H1 (cell line): ENCODE data around the gene EHBP1.

ENCODE experiments used
- ATF3 ChIP-seq: IDR thresholded peaks from 2 replicates; pipeline ENCODE4 v1.6.1; 2011; ENCODE audit warnings: low read depth, mild to moderate bottlenecking, low read length; ENCODE audit not compliant: insufficient read depth
- CEBPB ChIP-seq: IDR thresholded peaks from 2 replicates; pipeline ENCODE4 v1.6.1; 2012; ENCODE audit warnings: low read depth, low read length
- CTCF ChIP-seq, 3 experiments: IDR thresholded peaks; 1 replicate in 2 of 3; 2 replicates in 1 of 3; pipeline versions ENCODE4 v1.5.1 to v1.6.1; 2011; ENCODE audit warnings: low read length in 3 of 3, mild to moderate bottlenecking in 3 of 3, inconsistent platforms in 2 of 3, low read depth in 1 of 3, moderate library complexity in 1 of 3; ENCODE audit not compliant: insufficient read depth in 1 of 3; ENCODE audit errors: control extremely low read depth in 1 of 3
- EP300 ChIP-seq, 2 experiments: IDR thresholded peaks; 1 replicate in 1 of 2; 2 replicates in 1 of 2; pipeline ENCODE4 v1.6.1; 2011 to 2012; ENCODE audit warnings: low read depth in 2 of 2, low read length in 2 of 2, mild to moderate bottlenecking in 2 of 2, borderline replicate concordance in 1 of 2, inconsistent platforms in 1 of 2, moderate library complexity in 1 of 2
- EZH2 ChIP-seq: fragments of 200-600 bp; sonication (generic); IDR thresholded peaks from 2 replicates; pipeline ENCODE4 v1.7.1; 2012; ENCODE audit warnings: low read depth, mild to moderate bottlenecking, moderate library complexity, low read length, inconsistent platforms; ENCODE audit not compliant: severe bottlenecking
- POLR2A ChIP-seq, 2 experiments: IDR thresholded peaks; 1 replicate in 1 of 2; 2 replicates in 1 of 2; pipeline ENCODE4 v1.6.1; 2011; ENCODE audit warnings: low read depth in 2 of 2, low read length in 2 of 2, mild to moderate bottlenecking in 2 of 2; ENCODE audit errors: control extremely low read depth in 1 of 2
- RAD21 ChIP-seq, 2 experiments: IDR thresholded peaks in 1 of 2; conservative IDR thresholded peaks in 1 of 2; 2 replicates each; pipeline ENCODE4 v1.6.1; 2011; ENCODE audit warnings: low read depth in 2 of 2, low read length in 2 of 2, improper control_type of control experiment in 1 of 2, inconsistent platforms in 1 of 2, mild to moderate bottlenecking in 1 of 2, moderate library complexity in 1 of 2
- RNF2 ChIP-seq: fragments of 200-900, 300-1000 bp; sonication (generic); IDR thresholded peaks from 2 replicates; pipeline ENCODE4 v1.7.1; 2016; ENCODE audit warnings: borderline replicate concordance, low read depth, mild to moderate bottlenecking, antibody characterized with exemption, low read length; ENCODE audit not compliant: poor library complexity, severe bottlenecking; ENCODE audit errors: missing control alignments
- RXRA ChIP-seq: IDR thresholded peaks from 2 replicates; pipeline ENCODE4 v1.6.1; 2011; ENCODE audit warnings: low read depth, mild to moderate bottlenecking, low read length, moderate library complexity; ENCODE audit not compliant: insufficient read depth
- SRF ChIP-seq: IDR thresholded peaks from 2 replicates; pipeline ENCODE4 v1.6.1; 2011; ENCODE audit warnings: mild to moderate bottlenecking, low read depth, low read length, moderate library complexity
- TAF1 ChIP-seq: IDR thresholded peaks from 2 replicates; pipeline ENCODE4 v1.6.1; 2011; ENCODE audit warnings: mild to moderate bottlenecking, low read depth, low read length
- YY1 ChIP-seq: IDR thresholded peaks from 2 replicates; pipeline ENCODE4 v1.6.1; 2011; ENCODE audit warnings: low read depth, mild to moderate bottlenecking, low read length
- ZNF274 ChIP-seq: IDR thresholded peaks from 2 replicates; pipeline ENCODE4 v1.7.0; 2012; ENCODE audit warnings: low read length, borderline replicate concordance; ENCODE audit errors: extremely low read depth

- TF ChIP-seq CTCF (IDR thresholded peaks at IDR 0.05; ENCODE audit: control extremely low read depth in 1 of 3, insufficient read depth in 1 of 3, low read depth in 1 of 3, low read length in 3 of 3): no peak
- TF ChIP-seq EZH2: no peak
- TF ChIP-seq ATF3: no peak
- no peak for TF ChIP-seq TAF1
- TF ChIP-seq POLR2A (IDR thresholded peaks at IDR 0.05; ENCODE audit: control extremely low read depth in 1 of 2, low read depth in 2 of 2, low read length in 2 of 2): no peak
- TF ChIP-seq RNF2: no peak
- TF ChIP-seq SRF: no peak
- no peak for TF ChIP-seq ZNF274
- no peak for TF ChIP-seq EP300 (IDR thresholded peaks at IDR 0.05; ENCODE audit: borderline replicate concordance in 1 of 2, low read depth in 2 of 2, low read length in 2 of 2)
- no peak for TF ChIP-seq CEBPB
- TF ChIP-seq RXRA: no peak
- TF ChIP-seq YY1: no peak
- TF ChIP-seq RAD21 (IDR thresholded peaks at IDR 0.05 in 1 of 2, conservative IDR thresholded peaks at IDR 0.05 in 1 of 2; ENCODE audit: low read depth in 2 of 2, low read length in 2 of 2): no peak
Measured at GRCh38 chr2:62733546-62733945, 28.0 kb downstream of the EHBP1 start.
